Left renal cortex interstitium (tissue), 4 donors: ENCODE data around the gene RAB11FIP5. TPM values are rescaled to one million over a fixed set of nuclear protein-coding genes. Genes with fewer than 3 reads are reported as not detected.
"Not testable (repeated sequence)": the region's sequence is repeated elsewhere in the genome, so short reads cannot be mapped to it uniquely, and the experiment has no call there.

Source experiments
- DNase-seq, 4 donors: peaks; one replicate each; pipeline ENCODE4 v3.0.0-alpha.2; 2013; ENCODE audit warnings: low read depth in 4 of 4, low spot score in 2 of 4, missing footprints in 1 of 4
- polyA plus RNA-seq, 4 donors: library from polyadenylated mRNA; unstranded; fragments of 120-200 nt; gene quantifications; one replicate each; pipeline ENCODE4 v1.2.1, GENCODE V29; 2013; ENCODE audit not compliant: insufficient read length in 4 of 4

Gene RAB11FIP5
- polyA plus RNA-seq, 4 donors: 36.9 to 44.9 (median 41.2) TPM

- DNase-seq: no peak
Observed at GRCh38 chr2:73072416-73072815, 40.3 kb downstream of the RAB11FIP5 start.

GRCh38 chr2:73072129-73072395, 40.7 kb downstream of the RAB11FIP5 start:
- DNase-seq: no peak

- peak; percentile 91 to 95 (median 94) for DNase-seq
Observed at GRCh38 chr2:73071360-73072128, 41.2 kb downstream of the RAB11FIP5 start, which contains the start of gene SFXN5. TSS of gene SFXN5 (minus strand) at chr2:73071712. CDS start at chr2:73071705, 7 bp downstream.

GRCh38 chr2:73070643-73071359, 41.9 kb downstream of the RAB11FIP5 start:
- no peak for DNase-seq

GRCh38 chr2:73069855-73070642, 42.7 kb downstream of the RAB11FIP5 start:
- no peak for DNase-seq

GRCh38 chr2:73069041-73069854, 43.5 kb downstream of the RAB11FIP5 start:
- no peak for DNase-seq

- no peak for DNase-seq
Observed at GRCh38 chr2:73068147-73068546, 44.6 kb downstream of the RAB11FIP5 start.

- no peak for DNase-seq
Observed at GRCh38 chr2:73067043-73067442, 45.7 kb downstream of the RAB11FIP5 start.

GRCh38 chr2:73065070-73065469, 47.7 kb downstream of the RAB11FIP5 start:
- DNase-seq: not testable (repeated sequence)

- no peak for DNase-seq
Observed at GRCh38 chr2:73063909-73064875, 48.6 kb downstream of the RAB11FIP5 start.

- no peak for DNase-seq
Observed at GRCh38 chr2:73063472-73063871, 49.3 kb downstream of the RAB11FIP5 start.

GRCh38 chr2:73059106-73059505, 53.6 kb downstream of the RAB11FIP5 start:
- no peak for DNase-seq

- DNase-seq: no peak
Observed at GRCh38 chr2:73054980-73055379, 57.8 kb downstream of the RAB11FIP5 start.

GRCh38 chr2:73053316-73054114, 59.2 kb downstream of the RAB11FIP5 start:
- DNase-seq: no peak

GRCh38 chr2:73050121-73050545, 62.6 kb downstream of the RAB11FIP5 start:
- peak in 1 of 4 donors; percentile 6 for DNase-seq

GRCh38 chr2:73043929-73044832, 68.6 kb downstream of the RAB11FIP5 start:
- DNase-seq: no peak

GRCh38 chr2:73043276-73043675, 69.5 kb downstream of the RAB11FIP5 start:
- DNase-seq: no peak
